Fibroblast of skin of left biceps (primary cell): Measurements from ENCODE around the gene MAPK8.

ENCODE experiments used
- DNase-seq, 2 experiments: peaks; one replicate each; pipeline ENCODE4 v3.0.0-alpha.2; 2013; ENCODE audit warnings: low read depth in 2 of 2

The MAPK8 gene

DNA sequence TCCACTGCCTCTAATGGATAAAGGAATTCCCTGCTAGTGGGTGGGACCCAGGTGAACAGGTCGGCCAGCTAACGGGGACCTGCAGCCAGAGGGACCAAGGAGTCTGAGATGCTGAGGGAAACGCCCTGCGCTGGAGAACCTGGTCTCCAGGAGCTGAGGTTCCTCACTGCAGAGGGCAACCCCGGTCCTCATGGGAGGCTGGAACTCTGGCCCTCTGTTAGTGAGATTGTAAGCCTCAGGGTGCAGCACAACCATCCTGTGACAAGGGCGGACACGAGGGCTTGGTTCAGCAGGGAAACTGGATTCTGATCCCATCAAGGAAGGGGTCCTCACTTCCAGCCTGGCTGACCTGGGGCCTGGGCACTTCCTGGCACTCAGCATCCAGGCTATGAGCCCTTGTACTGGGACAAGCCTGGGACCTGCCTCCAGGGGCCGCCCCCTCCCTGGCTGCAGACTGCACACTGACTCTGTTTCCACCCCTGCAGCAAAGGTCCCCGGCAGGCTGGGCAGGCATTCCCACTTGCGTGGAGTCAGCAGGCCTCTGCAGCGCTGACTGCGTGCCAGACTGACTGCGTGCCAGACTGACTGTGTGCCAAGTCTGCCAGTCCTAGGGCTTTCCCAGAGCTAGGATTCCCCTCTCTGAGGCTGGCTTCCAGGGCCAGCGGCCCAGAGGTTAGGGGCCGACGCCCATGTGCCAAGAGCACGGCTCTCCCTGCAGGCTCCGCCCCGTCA is 143.2 kb downstream of the MAPK8 start:
- no peak for DNase-seq

DNA sequence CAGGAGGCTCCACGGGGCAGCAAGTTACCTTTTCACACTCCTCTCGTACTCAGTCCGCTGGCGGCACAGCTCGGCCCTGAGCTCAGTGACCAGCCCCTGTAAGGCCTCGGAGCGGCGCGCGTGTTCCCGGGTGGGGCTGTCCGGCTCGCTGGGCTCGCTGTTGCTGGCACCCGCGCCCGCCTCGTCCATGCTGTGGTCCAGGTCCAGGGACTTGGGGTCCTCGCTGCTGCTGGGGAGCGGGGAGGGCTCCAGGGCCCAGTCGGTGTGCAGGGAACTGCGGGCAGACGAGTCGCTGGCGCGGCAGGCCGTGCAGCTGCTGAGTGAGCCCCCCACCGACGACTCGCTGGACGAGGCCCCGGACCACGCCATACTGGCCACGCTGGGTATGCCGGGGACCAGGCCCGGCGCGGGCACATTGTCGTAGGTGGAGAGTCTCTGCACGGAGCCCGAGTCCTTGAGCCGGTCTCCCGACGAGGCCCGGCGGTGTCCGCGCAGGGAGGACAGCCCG is 143.8 kb downstream of the MAPK8 start:
- no peak for DNase-seq

DNA sequence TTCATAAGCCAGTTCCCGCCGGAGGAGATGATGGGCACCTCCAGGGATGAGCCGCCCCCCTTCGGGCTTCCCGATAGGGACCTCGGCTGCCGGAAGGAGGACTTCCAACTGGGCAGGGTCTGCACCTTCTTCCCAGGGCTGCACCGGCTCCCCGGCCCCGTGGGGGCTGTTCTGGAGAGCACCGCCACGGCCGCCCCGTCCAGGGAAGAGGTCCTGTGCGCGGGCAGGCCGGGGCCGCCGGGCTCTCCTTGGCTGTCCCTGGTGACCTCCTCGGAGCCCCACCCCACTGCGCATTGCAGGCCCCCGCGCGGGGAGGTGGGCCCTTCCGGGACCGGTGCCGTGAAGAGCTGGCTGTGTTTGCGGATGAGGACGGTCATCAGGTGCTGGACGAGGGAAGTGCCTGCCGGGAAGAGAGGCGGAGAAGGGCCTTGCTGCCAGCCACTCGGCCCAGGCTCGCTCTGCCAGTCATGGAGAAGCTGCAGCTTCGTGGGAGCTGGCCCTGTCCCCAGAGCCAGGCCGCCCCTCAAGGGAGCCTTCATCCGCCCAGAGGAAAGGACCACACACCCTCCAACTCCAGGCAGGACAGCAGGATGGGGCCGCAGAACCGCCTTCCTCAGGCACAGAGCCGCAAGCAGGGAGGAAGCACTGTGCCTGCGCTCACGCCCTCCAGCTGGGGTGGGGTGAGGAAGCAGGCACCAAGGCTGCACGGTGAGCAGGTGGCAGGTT is 144.4 kb downstream of the MAPK8 start:
- DNase-seq: no peak

DNA sequence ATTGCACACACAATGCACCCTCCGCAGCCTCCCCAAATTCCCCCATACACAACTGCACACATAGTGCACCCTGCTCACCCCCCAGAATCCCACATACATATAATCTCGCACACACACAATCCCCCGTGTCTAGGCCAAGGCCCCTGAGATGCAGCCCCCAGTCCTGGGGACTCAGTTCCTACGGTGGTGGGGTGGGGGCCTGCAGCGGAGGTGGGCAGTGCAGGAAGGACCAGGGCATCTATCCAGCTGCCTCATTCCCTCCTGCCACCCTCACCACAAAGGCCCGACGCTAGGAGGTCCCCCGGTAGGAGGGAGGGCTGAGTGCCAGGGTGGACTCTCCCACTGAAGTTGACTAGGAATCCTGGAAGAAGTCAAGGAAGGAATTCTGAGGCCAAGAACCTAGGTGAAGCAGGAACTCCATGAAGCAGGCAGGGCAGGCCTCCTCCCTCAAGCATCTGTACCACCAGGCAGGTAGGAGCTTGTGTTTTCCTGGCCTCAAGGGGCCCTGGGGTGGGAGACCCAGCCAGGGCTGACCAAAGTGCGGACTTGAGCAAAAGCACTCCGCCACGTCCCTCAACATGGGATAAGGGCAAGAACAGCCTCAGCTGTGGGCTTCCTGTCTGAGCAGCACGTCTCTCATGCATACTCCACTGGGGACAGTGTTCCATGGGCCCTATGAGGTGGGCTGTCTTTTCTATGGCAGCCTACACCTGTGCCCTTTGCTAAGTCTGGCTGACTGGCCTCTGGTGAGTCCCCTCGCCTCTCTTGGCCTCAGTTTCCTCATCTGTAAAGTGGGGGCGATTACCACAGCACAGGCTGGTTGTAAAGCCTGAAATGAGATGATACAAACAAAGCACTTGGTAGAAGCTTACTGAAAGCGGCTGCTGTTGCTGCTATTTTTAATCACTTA is 145.7 kb downstream of the MAPK8 start:
- DNase-seq: no peak

DNA sequence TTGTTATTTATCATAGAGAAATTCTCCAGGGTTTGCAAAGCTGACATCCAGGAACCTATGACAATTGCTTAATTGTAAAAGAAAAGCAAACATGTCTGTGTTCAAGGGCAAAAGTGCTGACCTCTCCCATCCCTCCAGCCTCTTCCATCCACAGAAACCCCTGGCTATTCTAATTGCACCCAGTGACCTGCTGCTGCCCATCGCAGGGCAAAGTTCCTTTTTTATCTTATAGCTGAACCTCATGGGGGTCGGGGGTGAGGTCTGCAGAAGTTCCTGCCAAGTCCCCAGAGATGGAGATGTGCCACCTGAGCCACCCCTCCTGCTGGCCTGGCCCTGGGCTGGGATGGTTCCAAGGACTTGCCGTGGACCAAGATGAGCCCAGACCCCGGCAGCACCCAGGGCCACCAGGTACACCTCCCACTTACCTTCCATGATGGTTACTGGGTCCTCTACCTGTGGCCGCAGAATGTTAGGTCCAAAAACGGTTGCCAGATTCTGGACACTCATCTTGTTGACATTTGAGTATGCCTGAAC is 146.5 kb downstream of the MAPK8 start:
- DNase-seq: no peak

DNA sequence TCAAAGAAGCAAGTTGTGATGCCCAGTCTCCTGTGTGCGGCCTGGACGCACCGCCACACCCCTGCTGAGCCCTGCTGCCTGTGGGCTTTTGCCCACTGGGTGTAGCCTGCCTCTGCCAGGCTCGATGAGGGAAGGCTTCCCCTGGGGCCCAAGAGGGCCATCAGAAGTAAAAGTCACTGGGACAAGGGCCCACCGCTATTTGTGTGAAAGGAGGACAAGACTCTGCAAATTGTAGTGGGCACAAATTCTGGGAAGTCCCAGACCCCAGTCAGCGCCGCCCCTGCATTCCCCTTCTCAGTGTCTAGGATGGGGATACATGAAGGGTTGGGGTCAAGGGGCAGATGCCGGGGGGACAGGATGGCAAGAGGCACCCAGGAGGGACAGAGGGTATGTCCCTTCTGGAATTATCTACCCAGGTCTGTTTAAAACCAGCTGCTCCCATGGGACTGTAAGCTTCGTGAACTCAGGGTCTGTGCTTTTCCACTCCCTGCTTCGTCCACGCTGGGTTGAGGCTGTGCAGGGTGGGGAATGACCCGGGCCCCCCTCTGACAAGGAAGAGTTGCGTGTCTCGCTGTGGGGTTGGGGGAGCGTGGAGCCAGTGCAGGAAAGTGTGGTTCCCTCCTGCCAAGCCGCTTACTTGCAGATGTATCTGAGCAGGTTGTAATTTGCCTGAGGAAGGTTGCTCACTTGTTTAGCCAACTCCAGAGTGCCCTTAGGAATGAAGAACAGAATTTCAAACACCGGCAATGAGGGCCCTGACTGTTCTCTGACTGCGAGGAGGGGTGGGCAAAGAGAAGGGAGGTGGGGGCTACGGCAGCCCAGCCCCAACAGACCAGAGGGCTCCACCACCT is 147.2 kb downstream of the MAPK8 start:
- DNase-seq: no peak

DNA sequence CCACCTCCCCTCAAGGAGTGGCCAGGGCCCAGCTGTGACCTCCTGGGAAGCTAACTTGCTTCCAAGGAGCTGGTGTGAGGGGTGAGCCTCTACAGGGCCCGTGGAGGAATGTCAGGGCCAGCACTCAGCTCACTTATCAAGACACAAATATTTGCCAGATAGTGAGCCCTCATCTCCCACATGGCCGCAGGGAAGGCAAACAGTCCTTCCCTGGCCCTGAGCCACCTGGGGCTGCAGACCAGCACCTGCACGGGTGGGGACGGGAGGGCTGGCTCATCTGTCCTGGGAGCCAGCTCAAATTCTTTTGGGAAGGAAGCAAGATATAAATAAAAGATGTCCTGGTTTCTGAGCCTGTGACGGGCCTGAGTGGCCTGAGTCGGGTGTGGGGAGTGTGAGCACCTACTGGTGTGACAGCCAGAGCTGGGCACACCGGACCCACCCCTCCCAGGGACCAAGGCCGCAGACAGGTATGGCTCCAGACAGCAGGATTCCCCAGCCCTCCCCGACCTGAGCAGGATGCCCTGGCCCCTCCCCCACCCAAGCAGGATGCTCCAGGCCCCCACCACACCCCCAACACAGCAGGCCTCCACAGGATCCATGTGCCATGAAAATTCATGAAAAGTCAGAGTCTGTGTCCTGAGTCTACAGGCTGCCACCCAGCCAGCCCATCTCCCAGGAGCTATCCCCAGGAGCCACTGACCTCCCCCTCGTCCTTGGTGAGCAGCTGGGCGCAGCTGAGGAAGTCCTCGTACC is 148.0 kb downstream of the MAPK8 start:
- DNase-seq: no peak

DNA sequence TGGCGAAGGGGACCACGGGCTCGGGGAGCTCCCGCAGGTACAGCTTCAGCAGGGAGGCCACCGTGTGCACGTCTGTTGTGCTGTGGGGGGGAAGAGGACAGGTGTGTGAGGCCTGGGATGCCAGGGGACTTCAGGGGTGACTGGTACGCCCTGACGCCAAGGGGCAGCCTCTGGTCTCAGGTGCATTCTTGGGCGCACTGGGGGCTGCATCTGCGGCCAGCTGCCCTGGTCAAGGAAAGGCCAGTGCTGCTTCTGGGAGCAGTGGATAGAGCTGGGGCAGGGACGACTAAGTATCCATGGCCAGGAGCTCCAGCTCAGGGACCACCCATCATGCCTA is 148.5 kb downstream of the MAPK8 start:
- DNase-seq: no peak

DNA sequence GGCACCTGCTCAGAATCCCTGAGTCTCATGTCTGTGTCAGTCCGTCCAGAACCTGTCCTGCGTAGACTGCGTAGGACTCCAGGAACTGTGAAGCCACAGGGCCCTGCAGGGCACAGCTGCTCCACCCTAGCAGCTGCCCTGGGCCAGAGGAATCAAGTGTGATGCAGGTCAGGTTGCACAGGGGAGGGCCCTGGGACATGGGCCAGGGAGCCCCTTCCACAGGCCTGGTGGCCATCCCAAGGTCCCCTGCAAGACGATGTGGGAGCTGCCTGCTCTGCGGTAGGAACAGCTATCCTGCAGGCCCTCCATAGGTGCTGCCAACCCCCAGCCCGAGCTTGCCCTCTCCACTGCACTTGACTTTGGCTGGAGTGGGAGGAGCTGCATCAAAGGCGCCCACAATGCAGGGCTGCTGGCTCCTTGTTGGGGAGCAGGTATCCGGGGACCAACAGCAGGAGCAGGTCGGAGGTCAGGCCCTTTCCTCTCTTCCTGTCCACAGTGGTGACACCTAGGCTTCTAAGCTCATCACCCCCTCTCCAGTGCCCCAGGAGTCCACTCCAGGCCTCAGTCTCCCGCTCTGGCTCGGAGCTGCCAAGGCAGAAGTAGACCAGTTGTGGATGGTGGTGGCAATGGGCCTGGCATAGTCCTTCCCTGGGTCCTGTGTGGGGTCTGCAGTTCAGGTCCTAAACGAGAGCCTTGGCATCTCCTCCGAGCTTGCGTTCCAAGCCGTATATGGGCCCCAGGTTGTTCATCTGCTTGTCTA is 149.1 kb downstream of the MAPK8 start:
- no peak for DNase-seq

DNA sequence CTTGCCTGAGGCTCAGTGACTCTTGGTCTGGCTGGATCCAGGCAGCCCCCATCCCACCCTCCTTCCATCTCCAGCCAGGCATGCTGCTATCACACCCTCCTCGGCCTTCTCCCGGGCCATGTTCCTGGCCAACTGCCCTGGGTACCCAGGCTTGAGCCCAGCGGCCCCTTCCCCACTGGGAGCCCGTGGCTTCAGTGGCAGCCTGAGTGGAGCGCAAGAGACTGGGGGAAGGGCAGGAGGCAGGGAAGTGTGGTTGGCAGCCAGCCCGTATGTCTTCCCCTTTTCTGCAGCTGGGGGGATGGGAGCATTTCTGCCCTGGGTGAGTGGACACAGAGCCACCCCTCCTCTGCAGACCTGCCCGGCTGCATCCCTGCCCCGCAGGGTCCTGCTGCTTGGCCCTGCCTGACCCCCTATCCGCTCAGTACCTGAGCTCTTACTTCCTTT is 149.9 kb downstream of the MAPK8 start:
- no peak for DNase-seq

DNA sequence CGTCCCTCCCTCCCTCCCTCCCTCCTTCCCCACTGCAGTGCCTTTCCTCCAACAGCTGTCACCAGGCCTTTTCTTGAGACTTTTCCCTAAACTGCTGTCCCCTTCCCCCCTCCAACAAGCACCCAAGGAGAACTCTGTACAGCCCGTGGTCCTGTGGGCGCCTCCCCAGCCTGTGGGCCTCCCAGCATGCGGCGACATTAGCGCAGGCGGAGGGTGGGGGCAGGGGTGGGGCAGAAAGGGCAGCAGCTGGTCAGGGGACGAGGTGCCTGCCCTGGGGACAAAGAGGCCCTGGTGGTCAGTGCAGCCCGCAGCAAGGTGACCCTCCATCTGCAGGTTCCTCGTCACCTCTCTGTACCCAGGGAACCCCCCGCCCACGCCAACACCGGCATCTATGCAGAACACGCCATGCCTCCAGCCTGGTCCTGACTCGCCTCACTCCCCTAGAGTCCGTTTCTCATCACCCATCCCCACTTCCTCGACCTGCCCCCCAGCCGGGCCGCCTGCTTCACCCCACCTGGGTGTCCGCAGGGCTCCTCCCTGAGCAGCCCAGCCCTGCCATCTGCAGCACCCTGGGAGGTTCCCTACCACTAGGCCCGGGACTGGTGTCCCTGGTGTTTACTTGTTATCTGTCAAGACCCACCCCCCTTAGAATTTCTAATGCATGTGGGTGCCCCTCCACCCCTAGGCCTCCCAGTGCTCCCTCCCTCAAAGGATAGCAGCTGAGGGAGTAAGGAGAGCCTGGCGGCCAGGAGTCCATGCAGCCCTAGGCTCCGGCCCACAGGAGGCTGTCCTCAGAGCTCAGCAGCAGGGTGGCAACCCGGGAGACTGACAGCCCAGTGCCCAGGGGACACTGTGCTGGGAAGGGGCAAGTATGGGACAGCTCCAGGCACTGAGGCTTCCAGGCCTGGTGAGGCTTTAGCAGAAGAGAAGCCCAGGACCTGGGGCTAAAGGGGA is 150.6 kb downstream of the MAPK8 start:
- no peak for DNase-seq

DNA sequence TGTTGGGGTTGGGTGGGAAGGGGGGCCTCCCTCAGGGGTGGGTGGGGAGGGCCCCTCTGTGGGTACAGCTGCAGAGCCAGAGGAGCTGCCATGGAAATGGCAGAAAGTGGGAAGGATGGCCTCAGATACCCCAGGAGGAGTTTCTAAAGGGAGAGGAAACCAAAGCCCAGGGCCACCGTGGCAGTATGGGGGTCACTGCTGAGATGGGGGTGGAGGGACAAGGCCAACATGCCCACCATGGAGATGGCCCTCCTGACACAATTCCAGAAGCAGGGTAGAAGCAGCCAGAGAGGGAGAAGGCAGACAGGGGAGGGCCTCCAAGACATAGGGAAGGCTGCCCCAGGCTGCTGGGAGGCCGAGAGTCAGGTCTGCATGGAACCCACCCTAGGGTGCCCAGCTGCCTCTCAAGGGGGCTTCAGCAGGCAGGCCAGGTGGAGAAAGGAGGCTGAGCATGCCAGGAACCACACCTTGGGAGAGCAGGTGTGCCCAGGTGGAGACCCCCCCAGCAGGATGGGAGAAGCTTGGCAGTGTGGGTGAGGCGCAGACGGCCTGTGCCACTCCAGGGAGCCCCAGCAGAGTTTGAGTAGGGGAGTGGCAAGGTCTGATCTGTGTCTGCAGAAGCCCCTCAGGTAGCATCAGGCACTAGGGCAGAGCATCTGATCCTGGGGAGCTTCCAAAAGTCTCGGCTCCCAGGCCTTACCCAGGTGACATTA is 151.6 kb downstream of the MAPK8 start:
- DNase-seq: no peak

DNA sequence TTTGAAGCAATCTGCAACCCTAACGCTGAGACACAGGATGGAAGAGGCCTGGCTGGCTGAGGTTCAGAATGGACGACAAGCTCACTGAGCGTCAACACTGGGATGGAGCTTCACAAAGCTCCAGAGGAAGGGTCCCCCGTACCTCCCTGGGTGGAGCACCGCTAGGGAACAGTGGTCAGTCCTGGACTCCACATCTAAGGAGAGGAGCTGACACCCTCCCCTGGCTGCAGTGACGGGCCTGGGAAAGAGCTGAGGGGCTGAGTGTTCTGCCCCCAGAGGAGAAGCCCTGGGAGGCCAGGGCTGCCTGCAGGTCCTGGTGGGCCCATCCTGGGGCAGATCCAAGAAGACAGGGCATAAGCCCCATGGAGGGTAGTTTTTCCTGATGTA is 152.2 kb downstream of the MAPK8 start:
- DNase-seq: no peak

DNA sequence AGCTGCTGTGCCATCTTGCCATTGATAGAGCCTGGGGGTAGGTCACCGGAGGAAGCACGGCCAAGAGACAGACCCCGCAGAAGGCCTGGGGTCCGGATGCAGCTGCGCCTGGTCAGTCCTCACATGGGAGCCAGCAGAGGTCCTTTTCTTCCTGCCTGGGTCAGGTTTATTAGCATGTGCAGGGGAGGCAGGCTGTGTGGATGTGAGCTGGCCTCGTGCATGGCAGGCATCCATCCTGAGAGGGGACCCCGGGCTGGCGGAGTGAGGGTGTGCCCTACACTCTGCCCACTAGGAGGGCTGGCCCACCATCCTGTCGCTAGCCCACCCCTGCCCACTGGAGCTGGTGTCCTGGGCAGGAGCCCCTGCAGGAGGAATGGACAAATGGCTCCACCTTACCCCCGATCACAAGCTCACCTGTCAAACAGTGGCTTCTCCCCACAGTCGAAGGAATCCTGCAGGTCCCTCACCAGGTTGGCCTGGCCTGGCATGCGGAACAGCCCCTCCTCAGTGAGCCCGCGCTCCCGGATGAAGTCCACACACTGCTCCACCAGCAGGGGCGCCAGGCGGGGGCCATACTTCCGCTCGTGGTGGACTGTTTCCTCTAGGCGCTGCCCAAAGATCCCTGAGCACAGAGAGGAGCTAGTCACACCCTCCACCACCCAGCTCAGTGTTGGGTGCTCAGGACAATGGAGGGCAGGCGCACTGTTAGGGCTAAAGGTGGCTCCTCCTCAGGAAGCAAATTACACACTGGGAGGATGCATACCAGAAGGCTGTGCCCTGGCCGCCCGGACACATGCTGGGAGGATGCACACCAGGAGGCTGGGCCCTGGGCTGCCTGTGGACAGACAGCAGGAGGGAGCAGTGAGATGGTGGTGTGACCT is 153.0 kb downstream of the MAPK8 start:
- DNase-seq: no peak

DNA sequence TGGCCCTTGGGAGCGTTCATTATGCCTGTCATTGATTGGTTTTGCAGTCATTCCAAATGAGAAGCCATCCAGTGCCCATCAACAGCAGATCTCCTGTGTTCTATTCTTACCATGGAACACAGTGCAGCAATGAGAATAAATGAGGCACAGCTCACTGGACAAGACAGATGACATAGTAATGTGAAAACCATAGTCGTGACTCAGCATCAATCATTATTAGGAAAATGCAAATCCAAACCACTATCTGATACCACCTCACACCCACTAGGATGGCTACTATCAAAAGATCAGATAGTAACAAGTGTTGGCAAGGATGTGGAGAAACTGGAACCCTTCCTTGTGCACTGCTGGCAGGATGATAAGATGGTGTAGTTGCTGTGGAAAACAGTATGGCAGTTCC is 153.7 kb downstream of the MAPK8 start:
- DNase-seq: no peak

DNA sequence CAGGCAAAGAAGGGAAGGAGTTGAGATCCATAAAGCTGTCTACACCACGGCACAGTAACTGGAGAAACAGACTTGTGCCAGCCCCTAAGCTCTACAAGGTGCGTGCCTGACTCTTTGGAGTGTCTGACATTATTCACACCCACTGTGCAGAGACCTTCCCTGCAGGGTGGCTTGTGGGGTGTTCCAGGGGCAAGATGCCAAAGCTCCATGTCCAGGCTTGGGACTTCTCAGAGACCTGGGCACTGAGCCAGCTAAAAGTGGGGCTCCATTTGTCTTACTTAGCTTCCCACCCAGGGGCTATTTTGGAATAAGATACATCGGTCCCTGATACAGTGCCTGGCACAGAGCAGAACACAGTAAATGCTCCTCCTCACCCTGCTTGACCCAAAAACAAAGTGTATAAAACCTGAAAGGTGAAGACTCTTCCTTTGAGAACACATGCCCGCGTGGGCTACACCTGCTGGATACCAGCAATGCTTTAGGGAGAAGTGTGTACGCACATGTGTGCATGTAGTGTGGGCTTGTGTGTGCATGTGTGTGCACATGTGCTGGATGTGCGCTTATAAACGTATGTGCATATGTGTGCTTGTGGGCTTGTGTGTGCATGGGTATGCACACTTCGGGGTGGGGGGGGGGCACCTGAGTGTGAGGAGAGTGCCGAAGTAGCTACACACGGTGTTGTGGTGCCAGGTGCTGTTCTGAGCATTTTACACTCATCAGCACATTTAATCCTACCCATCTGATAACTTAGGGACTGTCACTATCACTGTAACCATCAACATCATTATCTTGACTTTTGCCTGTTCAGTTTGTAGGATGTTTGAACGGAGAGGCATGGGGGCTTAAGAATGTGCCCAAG is 155.4 kb downstream of the MAPK8 start:
- DNase-seq: no peak
